DMS153 (cell line): ENCODE results near the gene GARIN1A.
"Not testable (repeated sequence)": the region's sequence is repeated elsewhere in the genome, so short reads cannot be mapped to it uniquely, and the experiment has no call there.

Experiments
- DNase-seq: peaks from one replicate; lab custom pipeline; 2025; lab: John Stamatoyannopoulos, UW

GARIN1A gene

GRCh38 chr7:128683738-128684137, 11.6 kb downstream of the GARIN1A start:
- DNase-seq = not testable (repeated sequence)

DNA sequence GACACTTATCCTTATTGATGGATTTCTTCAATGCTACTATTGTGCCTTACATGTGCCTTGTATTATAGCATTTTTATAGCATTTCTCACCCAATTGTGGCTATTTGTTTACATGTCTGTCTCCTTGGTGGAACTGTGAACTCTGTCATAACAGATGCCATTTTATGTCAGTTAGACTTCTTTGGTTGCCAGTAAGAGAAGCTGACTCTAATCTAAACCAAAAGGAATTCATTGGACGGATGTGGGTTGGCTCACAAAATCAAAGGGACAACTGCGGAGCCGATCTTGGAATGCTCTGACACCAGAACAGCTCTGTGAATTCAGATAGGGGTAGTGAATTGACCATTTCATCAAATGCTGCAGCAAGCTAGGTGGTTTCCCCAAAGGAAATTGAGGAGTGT, 15.0 kb downstream of the GARIN1A start:
- no peak for DNase-seq

DNA sequence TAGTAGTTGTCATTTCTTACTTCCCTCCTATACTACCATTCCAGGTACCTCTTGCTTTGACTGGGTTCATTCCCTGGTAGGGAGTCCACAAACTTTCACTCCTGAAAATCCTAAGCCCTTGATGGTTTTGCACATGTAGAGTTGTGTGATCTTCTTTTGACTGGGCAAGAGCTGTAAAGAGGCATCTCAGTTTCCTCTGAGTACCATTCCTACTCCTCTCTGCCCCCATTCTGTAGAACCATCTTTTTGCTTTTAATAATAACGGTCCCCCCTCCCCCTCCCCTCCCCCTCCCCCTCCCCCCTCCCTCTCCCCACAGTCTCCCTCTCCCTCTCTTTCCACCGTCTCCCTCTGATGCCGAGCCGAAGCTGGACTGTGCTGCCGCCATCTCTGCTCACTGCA, 16.4 kb downstream of the GARIN1A start:
- DNase-seq = no peak

GRCh38 chr7:128689161-128689935, 17.3 kb downstream of the GARIN1A start:
- not testable (repeated sequence) for DNase-seq

GRCh38 chr7:128691227-128691626, 19.1 kb downstream of the GARIN1A start:
- DNase-seq = no peak

- no peak for DNase-seq
Observed at GRCh38 chr7:128692623-128693270, 20.7 kb downstream of the GARIN1A start.

DNA sequence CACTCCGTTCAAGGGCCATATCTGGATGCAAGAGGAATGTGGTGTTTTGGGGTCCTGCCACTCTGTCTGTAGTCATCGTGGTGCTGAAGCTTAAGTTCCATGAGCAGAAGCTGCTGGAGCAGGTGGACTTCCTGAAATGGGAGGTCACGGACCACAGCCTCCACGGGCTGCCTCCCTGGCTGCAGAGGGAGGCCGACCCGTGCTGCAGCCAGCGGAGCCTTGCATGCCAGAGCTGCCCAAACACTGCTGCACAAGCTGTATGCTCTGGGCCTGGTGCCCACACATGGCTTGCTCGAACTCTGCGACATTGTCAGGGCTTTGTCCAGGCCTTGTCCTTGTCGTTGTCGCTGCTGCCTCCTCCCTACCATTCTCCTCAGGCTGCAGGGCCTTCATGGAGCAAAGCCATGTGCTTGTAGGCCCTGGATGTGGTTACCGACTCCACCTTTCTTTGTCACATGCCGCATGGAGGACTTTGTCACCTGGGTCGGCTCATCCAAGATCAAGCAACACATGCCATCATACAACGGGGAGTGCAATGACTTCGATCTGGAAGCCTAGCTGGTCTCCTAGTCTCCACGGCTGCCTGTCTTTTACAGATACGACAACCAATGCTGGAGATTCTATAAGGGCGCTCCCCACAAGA, 21.4 kb downstream of the GARIN1A start:
- DNase-seq = no peak

DNA sequence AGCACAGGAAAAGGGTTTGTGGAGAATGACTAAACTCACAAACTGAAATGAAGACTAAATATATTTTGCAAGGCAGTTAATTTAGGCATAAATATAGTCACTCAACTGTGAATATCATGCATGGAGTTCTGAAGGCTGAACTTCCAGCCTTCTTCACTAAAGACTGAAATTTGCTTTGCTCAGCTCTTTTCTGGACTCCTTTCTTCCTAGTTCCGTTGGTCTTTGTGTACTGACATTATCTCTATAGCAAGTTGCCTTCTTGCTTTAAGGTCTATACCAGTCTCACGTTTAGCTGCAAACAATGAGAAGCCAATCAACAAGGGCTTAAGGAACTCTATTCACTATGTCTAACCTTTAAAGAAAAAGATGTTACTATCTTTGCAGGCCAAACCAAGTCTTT, 22.6 kb downstream of the GARIN1A start:
- no peak for DNase-seq

GRCh38 chr7:128697302-128697905, 25.3 kb downstream of the GARIN1A start:
- DNase-seq = no peak

GRCh38 chr7:128699196-128699712, 27.2 kb downstream of the GARIN1A start:
- DNase-seq = no peak

DNA sequence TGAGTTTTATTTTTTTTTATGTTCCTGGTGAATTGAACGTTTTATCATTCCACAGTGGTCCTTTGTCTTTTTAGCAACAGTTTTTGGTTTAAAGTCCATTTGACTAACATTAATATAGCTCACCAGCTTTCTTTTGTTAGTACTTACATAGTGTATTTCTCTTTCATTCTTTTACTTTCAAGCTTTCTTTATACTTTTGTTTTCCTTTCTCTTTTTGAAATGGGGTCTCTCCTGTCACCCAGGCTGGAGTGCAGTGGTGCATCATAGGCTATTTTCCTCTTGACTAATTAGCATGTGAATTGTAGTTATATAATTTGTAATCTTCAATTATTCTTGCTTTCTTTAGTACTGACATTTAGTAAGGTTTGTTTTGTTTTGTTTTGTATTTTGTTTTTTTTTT, 27.8 kb downstream of the GARIN1A start:
- no peak for DNase-seq

DNA sequence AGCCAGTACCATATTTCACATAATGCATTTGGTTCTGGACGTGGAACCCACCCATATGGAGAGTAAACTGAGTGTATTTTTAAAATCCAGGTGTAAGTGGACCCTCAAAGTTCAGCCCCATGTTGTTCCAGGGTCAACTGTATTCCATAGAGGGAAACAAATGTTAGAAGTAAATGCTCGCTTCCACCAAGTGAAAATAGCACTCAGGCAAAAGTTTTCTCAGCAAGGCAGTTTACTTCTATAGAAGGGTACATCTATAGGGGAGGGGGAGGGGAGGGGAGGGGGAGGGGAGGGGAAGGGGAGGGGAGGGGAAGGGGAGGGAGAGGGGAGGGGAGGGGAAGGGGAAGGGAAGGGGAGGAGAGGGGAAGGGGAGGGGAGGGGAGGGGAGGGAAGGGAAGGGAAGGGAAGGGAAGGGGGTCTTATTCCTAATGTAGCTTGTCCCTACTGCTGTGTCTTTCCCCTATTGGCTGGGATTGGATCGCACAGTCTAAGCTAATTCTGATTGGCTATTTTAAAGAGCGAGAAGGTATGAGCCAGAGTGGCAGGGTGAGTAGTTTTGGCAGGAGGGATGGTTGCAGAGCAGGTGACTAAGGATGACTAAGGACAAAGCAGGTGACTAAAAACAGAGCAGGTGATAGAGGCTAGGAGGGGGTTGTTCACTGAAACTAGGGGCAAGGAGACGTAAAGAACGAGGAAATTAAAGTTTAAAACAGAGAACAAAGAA, 29.1 kb downstream of the GARIN1A start:
- no peak for DNase-seq

GRCh38 chr7:128703609-128704241, 31.6 kb downstream of the GARIN1A start:
- DNase-seq = no peak

DNA sequence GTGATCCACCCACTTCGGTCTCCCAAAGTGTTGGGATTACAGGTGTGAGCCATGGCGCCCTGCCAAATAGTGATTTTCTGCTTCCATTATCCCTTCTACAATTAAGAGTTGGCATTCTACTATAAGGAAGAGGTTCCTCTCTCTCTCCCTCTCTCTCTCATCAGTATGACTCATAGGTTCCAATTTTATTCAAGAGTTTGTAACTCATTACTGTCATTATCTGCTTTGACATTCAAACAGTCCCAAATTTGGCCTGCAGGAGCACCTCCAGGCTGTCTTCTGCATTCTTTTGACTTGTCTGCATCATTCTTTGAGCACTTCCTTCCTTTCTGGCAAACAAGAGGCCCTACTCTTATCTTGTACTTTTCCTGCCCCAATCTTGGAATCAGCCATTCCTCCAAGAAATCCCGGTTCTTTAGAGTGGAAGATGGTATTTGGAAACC, 33.8 kb downstream of the GARIN1A start:
- no peak for DNase-seq

- DNase-seq = no peak
Observed at GRCh38 chr7:128707752-128708151, 35.7 kb downstream of the GARIN1A start.

DNA sequence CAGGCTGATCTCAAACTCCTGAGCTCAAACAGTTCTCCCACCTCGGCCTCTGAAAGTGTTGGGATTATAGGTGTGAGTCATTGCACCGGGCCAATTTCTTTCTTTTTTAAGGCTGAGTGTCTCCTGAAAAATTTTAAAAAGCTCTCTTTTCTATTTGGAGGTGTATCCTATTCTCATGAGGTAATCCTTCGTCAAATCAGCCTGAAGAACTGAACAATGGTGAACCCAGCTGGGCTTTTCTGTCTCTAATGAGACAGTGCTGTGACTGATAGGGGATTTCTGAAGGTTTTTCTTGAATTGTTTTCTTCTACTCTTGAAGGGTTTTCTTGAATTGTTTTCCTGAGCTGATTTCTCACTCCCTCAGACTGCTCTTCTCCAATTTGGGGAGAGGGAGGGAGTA, 36.1 kb downstream of the GARIN1A start:
- no peak for DNase-seq

DNA sequence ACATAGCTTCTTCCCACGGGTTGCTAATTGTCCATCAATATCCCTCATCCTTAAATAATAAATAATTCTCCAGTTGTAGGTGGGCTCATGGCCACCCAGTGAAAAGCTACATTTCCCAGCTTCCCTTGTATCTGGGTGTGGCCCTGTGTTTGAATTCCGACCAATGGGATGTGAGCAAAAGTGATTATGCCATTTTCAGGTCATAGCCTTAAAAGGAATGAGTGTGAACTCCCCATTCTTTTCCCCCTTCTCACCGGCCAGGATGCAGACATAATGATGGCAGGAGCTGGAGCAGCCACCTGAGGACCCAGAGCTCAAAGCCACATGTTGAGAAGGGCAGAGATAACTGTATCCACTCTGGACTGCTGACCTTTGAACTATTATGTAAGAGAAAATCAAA, 36.7 kb downstream of the GARIN1A start:
- DNase-seq = no peak

- DNase-seq = no peak
Observed at GRCh38 chr7:128710481-128710880, 38.4 kb downstream of the GARIN1A start.

- no peak for DNase-seq
Observed at GRCh38 chr7:128713794-128714193, 41.7 kb downstream of the GARIN1A start.

DNA sequence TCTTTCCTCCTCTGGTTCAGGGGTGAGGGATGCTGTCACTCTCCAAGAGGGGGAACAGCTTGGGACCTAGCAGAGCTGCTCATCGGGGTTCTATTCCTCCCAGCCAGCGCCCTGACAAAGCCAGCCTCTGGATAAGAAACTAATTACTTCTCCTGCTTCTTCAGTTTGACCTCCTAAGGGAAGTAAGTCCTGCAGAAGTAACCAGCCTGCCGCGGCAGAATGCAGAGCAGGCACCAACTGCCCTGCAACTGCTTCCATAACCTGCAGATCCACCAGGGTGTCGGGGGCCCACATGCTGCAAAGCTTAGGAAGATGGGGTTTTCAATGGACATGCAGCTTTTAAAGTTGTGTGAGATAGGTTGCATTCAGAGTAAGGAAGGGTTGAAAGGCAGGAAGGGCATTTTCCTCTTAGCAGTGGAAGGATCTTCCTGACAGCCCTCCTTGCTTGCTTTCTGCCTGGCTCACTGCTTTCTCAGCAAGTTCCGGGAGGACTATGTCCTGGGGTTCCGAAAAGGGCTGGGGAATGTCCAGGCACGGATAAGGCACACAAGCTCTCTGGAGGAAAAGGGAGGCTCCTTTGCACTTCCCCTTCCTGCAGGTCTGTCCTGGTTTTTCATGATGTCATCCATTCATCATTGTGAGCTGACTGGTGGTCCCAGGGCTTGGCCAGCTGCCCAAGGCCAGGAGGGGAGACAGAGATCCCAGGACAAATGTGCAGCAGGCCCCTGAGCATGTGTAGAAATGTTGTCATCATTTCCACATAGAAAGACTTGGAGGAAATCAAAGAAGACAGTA, 42.8 kb downstream of the GARIN1A start:
- no peak for DNase-seq
